Measurements from ENCODE around the gene LCNL1.

Gene LCNL1

GRCh38 chr9:137012694-137013570, 30.1 kb downstream of the LCNL1 start:
- DNase-seq (ENCODE audit: low read depth), result no peak

DNA sequence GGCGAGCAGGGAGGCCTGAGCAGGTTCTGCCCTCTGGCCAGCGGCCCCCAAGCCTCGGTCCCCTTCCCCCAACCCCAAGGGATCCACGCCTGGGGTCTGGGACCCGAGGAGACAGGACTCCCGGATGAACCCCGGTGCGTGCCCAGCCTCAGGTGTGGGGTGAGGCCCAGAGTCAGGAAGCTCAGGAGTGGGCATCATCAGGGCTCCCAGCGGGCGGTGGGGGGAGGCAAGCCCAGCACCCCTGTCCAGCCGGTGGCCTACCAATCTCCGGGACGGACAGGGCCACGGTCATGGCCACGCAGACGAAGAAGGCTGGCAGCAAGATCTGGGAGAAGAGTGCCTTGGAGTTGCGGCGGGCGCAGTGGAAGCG, 30.8 kb downstream of the LCNL1 start:
- DNase-seq (ENCODE audit: low read depth), result no peak

DNA sequence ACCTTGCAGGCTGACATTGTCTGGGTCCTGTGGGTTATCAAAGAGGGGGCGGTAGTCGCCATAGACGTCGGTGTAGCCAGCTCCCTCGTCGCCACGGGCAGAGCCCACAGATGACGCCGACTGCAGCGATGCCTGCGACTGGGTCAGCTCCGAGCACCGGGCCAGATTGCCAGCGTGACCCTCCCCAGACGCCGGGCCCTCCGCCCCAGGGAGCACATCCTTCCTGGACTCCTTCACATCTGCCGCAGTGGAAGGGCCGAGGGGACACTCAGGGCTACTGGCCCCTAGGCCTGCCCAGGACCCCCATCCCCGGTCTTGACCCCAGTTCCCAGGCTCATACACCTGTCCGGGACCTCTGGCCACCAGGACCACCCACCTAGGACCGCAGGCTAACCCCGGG, 31.4 kb downstream of the LCNL1 start:
- no peak for DNase-seq (ENCODE audit: low read depth)

DNA sequence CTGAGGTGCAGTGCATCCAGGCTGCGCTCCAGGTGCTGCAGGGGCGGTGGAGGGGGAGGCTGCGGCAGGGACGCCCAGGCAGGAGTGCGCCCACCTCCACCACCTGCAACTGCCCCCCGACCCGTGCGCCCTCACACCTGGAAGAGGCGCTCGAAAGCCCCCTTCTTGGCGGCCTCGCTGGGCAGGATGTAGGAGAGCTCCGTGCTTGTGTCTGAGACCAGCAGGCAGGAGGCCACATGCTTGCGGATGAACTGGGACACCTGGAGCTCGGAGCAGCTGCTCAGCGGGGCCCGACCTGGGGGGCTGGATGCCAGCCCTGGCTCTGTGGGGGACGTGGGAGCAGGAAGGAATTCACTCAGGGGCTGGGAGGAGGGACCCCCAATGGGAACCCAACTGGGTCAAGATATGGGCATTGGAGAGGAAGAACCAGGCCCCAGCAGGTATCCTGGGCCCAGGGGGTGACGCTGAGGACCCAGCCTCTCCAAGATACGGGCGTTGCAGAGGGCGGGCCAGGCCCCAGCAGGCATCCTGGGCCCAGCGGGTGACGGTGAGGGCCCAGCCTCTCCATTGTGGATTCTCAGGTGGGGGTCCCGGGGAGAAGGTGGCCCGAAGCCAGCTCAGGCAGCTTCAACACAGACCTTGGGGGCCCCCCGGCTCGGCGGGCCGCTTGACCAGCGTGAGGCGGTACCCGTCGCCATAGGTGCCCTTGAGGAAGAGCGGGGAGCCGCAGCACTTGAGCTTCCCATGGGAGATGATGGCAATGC, 32.2 kb downstream of the LCNL1 start:
- no peak for DNase-seq (ENCODE audit: low read depth)

DNA sequence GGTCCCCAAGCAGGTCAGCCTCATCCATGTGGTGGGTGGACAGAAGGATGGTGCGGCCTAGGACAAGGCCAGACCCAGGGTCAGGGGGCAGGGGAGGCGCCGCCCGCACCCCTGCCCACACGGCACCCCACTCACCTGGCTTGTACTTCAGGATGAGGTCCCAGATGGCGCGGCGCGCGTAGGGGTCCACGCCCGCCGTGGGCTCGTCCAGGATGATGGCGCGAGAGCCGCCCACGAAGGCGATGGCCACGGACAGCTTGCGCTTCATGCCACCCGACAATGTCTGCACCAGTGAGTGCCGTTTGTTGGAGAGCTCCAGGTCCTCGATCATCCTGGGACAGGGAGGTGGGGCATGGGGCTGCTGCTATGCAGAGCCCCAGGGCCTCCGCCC, 32.7 kb downstream of the LCNL1 start:
- DNase-seq (ENCODE audit: low read depth), result no peak

- no peak for DNase-seq (ENCODE audit: low read depth)
These were observed 33.2 kb downstream of the LCNL1 start for GRCh38 chr9:137015976-137016375.

DNA sequence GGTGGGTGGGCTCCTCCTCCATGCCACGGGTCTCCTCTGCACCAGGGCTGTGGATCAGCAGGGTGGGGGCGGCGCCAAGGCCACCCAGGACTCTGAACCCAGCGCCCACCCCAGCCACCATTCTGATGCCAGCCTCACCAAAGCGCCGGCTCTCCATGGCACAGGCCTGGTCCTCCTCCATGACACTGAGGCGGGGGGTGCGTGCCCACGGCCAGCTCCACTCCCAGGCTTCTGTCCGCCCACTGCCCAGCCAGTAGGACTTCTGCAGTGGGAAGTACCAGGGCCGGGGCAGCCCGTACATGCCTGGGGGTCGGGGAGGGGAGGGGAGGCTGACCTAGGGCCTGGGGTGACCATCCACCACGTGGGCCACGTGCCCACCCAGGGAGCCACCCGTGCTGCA, 33.6 kb downstream of the LCNL1 start:
- DNase-seq (ENCODE audit: low read depth), result no peak

DNA sequence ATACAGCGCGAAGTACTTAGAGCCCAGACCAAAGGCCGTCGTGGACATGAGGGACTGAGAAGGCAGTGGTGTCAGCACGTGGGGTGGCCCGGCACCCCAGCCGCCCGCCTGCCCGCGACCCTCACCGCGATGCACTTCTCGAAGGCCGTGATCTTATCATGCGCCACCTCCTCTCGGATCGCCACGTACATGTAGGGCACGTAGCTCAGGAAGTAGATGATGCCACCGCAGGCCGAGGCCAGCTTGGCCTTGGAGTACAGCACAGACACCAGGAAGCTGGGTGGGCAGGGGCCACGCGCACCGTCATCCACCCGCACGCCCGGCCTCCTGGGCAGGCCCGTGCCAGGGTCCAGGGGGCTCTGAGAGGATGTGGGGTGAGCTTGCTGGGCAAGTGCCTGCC, 34.3 kb downstream of the LCNL1 start:
- no peak for DNase-seq (ENCODE audit: low read depth)

DNA sequence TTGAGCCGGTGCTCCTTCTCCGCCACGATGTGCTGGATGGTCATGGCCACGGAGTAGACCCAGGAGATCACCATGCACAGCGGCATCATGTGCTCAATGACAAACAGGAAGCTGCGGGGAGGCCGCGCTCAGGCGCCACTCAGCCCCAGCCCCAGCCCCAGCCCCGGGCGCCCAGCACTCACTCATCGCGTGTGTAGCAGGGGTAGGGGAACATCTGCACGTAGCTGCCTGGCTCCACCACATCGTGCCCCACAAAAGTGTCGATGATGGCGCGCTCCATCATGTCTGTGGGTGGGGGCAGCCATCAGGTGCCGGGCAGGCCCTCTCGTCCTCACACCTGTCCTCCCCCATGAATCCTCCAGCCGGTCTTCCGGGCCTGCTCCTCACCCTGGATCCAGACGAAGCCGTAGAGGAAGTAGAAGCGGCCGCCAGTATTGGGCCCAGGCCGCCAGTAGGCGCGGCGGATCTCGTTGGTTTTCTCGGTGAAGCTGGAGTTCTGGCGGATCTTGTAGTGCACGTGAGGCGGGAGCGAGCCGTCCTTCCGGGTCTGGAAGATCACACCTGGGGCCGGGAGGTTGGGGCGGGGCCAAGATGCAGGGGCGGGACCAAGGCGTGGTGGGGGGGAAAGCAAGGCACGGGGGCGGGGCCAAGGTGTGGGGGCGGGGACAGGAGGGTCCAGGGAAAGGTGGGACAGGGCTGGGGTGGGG, 35.2 kb downstream of the LCNL1 start:
- DNase-seq (ENCODE audit: low read depth), result no peak

- DNase-seq (ENCODE audit: low read depth), result no peak
These were observed 36.2 kb downstream of the LCNL1 start for GRCh38 chr9:137018761-137019559.

- DNase-seq (ENCODE audit: low read depth), result no peak
These were observed 37.3 kb downstream of the LCNL1 start for GRCh38 chr9:137019891-137020683.

- no peak for DNase-seq (ENCODE audit: low read depth)
These were observed 38.2 kb downstream of the LCNL1 start for GRCh38 chr9:137020771-137021567.

GRCh38 chr9:137021568-137021978, 38.8 kb downstream of the LCNL1 start:
- DNase-seq (ENCODE audit: low read depth), result no peak

GRCh38 chr9:137021979-137022661, 39.3 kb downstream of the LCNL1 start:
- no peak for DNase-seq (ENCODE audit: low read depth)

DNA sequence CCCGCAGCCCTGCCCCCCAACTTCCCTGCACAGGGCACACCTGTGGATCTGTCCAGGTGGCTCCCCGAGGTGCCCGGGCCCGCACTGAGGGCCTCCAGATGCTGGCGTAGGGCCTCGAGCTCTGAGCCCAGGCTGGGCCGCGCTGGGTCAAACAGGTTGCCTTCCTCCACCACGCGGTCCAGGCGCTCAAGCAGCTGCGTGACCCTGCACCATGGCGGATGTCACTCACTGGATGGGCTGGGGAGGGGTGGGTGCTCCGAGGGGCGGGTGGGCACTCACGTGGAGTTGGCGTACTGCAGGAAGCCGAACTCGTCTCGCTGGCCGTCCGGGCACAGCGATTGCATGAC, 39.8 kb downstream of the LCNL1 start:
- no peak for DNase-seq (ENCODE audit: low read depth)

DNA sequence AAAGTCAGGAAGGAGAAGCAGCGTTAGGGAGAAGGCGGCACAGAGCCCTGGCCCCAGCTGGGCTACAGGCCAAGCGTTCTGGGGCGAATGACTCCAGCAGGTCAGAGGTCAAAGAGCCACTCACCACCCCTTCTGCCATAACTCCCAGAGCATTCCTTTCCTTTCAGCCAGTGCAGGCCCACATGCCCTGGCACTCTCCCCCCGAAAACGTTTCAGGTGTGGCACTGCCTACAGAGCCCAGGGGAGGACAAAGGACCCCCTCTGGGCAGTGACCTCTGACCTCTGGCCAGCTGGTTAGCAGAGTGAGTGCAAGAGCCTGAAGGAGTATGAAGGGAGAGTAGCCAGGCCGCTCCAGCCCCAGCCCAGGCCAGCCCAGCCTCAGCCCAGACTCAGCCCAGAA, 40.4 kb downstream of the LCNL1 start:
- no peak for DNase-seq (ENCODE audit: low read depth)

GRCh38 chr9:137023583-137023991, 40.8 kb downstream of the LCNL1 start:
- no peak for DNase-seq (ENCODE audit: low read depth)

GRCh38 chr9:137025517-137025966, 42.7 kb downstream of the LCNL1 start:
- peak; percentile 29 for DNase-seq (ENCODE audit: low read depth)

DNA sequence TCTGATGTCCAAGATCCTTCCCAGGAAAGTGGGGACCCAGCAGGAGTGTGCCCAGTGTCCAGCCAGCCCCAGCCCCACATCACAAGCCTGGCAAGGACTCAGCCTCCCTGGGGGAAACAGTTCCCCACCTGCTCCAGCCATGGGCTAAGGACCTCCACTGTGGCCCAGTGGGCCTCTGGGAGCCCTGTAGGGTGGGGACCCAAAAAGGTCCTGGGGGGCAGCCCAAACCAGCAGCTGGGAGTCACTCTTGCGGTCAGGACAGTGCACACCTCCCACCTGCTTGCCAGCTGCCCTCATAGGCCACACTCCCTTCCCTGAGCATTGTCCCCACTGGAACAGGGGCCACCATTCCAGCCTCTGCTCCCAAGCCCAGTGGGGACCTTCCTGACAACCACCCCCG, 43.6 kb downstream of the LCNL1 start:
- no peak for DNase-seq (ENCODE audit: low read depth)

- DNase-seq (ENCODE audit: low read depth), result no peak
These were observed 44.0 kb downstream of the LCNL1 start for GRCh38 chr9:137026828-137027227.

All from fibroblast of gingiva (primary cell).